Thyroid gland (tissue), 4 donors: ENCODE measurements around the gene APOLD1.

ENCODE experiments used
- POLR2A ChIP-seq, 2 donors: fragments of 450-650 bp; IDR thresholded peaks; one replicate each; pipeline ENCODE4 v1.6.1; 2017; ENCODE audit warnings: antibody characterized with exemption in 2 of 2, mild to moderate bottlenecking in 2 of 2, moderate library complexity in 1 of 2
- TF ChIP-seq, protein P1 (sequence below), 6 experiments: fragments of 200-600 bp in 3 of 6; fragments of 450-650 bp in 3 of 6; sonication (generic) in 3 of 6; IDR thresholded peaks; one replicate each; pipeline ENCODE4 v1.5.1; 2016 to 2019; ENCODE audit warnings: antibody characterized with exemption in 6 of 6, mild to moderate bottlenecking in 2 of 6, inconsistent platforms in 1 of 6, moderate library complexity in 1 of 6

DNA sequence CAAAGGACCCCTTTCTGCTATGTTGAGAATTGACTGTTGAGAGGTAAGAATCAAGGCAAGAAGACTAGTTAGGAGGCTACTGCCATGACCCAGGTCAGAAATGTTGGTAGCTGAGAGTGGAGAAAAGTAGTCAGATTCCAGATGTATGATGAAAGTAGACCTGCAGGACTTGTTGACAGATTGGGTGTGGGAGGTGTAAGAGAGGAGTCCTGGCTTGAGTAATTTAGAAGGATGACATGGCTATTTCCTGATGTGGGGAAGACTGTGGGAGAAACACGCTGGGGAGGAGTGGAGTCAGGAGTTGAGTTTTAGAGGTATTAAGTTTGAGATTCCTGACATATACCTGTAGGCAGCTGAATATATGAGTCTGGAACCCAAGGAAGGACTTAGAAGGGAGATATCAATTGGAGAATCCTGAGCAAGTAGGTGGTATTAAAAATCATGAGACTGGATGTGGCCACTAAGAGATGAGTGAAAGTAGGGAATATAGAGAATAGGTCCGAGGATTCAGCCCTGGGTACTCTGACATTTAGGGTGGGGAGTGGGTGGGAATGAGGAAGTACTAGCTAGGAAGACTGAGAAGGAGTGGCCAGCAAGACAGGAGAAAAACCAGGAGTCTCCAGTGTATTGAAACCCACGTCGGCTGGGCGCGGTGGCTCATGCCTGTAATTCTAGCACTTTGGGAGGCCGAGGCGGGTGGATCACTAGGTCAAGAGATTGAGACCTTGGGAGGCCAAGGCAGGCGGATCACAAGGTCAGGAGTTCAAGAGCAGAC, 15.1 kb downstream of the APOLD1 start:
- TF ChIP-seq, protein P1, sequence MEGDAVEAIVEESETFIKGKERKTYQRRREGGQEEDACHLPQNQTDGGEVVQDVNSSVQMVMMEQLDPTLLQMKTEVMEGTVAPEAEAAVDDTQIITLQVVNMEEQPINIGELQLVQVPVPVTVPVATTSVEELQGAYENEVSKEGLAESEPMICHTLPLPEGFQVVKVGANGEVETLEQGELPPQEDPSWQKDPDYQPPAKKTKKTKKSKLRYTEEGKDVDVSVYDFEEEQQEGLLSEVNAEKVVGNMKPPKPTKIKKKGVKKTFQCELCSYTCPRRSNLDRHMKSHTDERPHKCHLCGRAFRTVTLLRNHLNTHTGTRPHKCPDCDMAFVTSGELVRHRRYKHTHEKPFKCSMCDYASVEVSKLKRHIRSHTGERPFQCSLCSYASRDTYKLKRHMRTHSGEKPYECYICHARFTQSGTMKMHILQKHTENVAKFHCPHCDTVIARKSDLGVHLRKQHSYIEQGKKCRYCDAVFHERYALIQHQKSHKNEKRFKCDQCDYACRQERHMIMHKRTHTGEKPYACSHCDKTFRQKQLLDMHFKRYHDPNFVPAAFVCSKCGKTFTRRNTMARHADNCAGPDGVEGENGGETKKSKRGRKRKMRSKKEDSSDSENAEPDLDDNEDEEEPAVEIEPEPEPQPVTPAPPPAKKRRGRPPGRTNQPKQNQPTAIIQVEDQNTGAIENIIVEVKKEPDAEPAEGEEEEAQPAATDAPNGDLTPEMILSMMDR (IDR thresholded peaks at IDR 0.05), result no peak
- TF ChIP-seq POLR2A (IDR thresholded peaks at IDR 0.05), result no peak
